T-cell (primary cell): ENCODE measurements around the gene ZNF726. TPM values are rescaled to one million over a fixed set of nuclear protein-coding genes. Genes with fewer than 3 reads are reported as not detected.
A peak's percentile ranks its signal among the peaks of the same experiment; 100 is the strongest.
"Not testable (repeated sequence)": the region's sequence is repeated elsewhere in the genome, so short reads cannot be mapped to it uniquely, and the experiment has no call there.

Experiments
- ATAC-seq, 4 experiments: fragments of 200-7000 bp in 3 of 4; fragments of 150-1000 bp in 1 of 4; cut with Tn5 transposase; replicated peaks in 1 of 4; 1 replicate in 3 of 4; 2 replicates in 1 of 4; pipeline ENCODE4 v1.10.0; 2021; ENCODE audit warnings: moderate library complexity in 3 of 4, mild to moderate bottlenecking in 2 of 4, moderate number of reproducible peaks in 1 of 4
- CTCF ChIA-PET, 2 donors: fragments of 300-600 bp; sonication (Branson Sonifier 250); formaldehyde crosslinking; loops; one replicate each; lab custom pipeline; 2022; ENCODE audit warnings: antibody characterized with exemption in 2 of 2; lab: Charles Lee
- POLR2A ChIA-PET, 2 donors: fragments of 300-600 bp; sonication (Branson Sonifier 250); formaldehyde crosslinking; loops; one replicate each; lab custom pipeline; 2022; ENCODE audit warnings: antibody characterized with exemption in 2 of 2; lab: Charles Lee
- DNase-seq, 35 experiments: peaks; one replicate each; pipeline versions ENCODE4 v3.0.0 to v3.0.0-alpha.2; 2013 to 2023
- H3K27ac ChIP-seq: one replicate; pipeline ENCODE4 v1.5.1; 2013; ENCODE audit warnings: low read length
- H3K27me3 ChIP-seq, 2 experiments: replicated peaks in 1 of 2; 1 replicate in 1 of 2; 2 replicates in 1 of 2; pipeline versions ENCODE4 v1.6.1 to v1.7.0; 2013; ENCODE audit warnings: low read length in 1 of 2, mixed read lengths in 1 of 2; ENCODE audit not compliant: control insufficient read depth in 2 of 2, insufficient read depth in 2 of 2; ENCODE audit errors: extremely low read depth in 1 of 2
- H3K36me3 ChIP-seq, 2 donors: 1 replicate in 1 of 2; 2 replicates in 1 of 2; pipeline versions ENCODE4 v1.6.1 to v1.7.0; 2013; ENCODE audit warnings: low read length in 1 of 2; ENCODE audit not compliant: control insufficient read depth in 2 of 2, insufficient read depth in 1 of 2; ENCODE audit errors: extremely low read depth in 1 of 2
- H3K4me1 ChIP-seq, 2 experiments: 1 replicate in 1 of 2; 2 replicates in 1 of 2; pipeline versions ENCODE4 v1.6.1 to v1.7.0; 2013; ENCODE audit warnings: low read length in 2 of 2, mixed read lengths in 1 of 2; ENCODE audit not compliant: insufficient read depth in 2 of 2, control insufficient read depth in 1 of 2; ENCODE audit errors: extremely low read depth in 1 of 2
- H3K4me3 ChIP-seq, 2 donors: 1 replicate in 1 of 2; 2 replicates in 1 of 2; pipeline versions ENCODE4 v1.5.1 to v1.7.0; 2013; ENCODE audit warnings: mild to moderate bottlenecking in 2 of 2, low read length in 1 of 2, moderate library complexity in 1 of 2; ENCODE audit not compliant: control insufficient read depth in 1 of 2; ENCODE audit errors: extremely low read depth in 1 of 2
- H3K9me3 ChIP-seq: 2 replicates; pipeline ENCODE4 v1.7.0; 2013
- H3K27ac Mint-ChIP-seq, 2 donors: one replicate each; pipeline ENCODE4 v1.8.0; 2020 to 2021; ENCODE audit warnings: mild to moderate bottlenecking in 2 of 2, mixed read lengths in 2 of 2
- H3K27me3 Mint-ChIP-seq, 2 donors: one replicate each; pipeline ENCODE4 v1.8.0; 2021 to 2022; ENCODE audit warnings: mixed read lengths in 2 of 2
- H3K36me3 Mint-ChIP-seq: one replicate; pipeline ENCODE4 v1.8.0; 2021; ENCODE audit warnings: mixed read lengths
- H3K4me1 Mint-ChIP-seq, 3 donors: one replicate each; pipeline ENCODE4 v1.8.0; 2020 to 2022; ENCODE audit warnings: mixed read lengths in 3 of 3, mild to moderate bottlenecking in 1 of 3
- H3K4me3 Mint-ChIP-seq, 3 donors: one replicate each; pipeline ENCODE4 v1.8.0; 2020 to 2022; ENCODE audit warnings: mild to moderate bottlenecking in 3 of 3, mixed read lengths in 3 of 3, moderate library complexity in 3 of 3
- H3K9me3 Mint-ChIP-seq, 3 donors: one replicate each; pipeline ENCODE4 v1.8.0; 2020 to 2022; ENCODE audit warnings: mixed read lengths in 3 of 3
- WGBS: methylation state at CpG from one replicate; pipeline ENCODE4 v1.1.5; 2013; ENCODE audit warnings: missing lambda C conversion rate; ENCODE audit not compliant: insufficient coverage; 5-methylcytosine and 5-hydroxymethylcytosine counted together
- total RNA-seq, 35 experiments: library from RNA in 6 of 35; stranded (reverse) in 6 of 35; fragments of 120-200 nt in 1 of 35; gene quantifications; one replicate each; pipeline versions ENCODE4 v1.2.1 to v1.2.4 and lab custom pipeline; 2013 to 2026

ZNF726 gene
- total RNA-seq, 5 donors from 2014 or later (not counting 1 experiment from before 2014, with no cell fraction given), result 2.6 to 4.7 (median 3.3) TPM

DNA sequence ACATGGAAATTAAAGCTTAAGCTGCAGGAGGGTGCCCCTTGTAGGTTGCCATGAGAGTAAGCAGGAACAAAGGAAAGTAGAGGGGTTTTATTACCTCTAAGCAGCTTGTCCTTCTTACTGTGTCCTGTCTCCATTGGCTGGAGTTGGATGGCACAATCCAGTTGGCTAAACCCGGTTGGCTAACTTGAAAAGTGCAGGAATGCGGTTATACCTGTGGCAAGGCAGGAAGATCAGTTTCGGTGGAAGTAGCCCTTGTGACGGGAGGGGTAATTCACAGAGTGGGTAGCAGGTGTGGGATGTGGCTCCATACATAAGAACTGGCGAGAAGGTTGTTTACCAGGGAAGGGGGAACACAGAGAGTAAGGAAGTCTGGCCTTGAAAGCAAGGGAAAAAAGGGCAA lies 3.2 kb downstream of the ZNF726 start:
- 96% methylated on average over 4 of the region's 5 CpGs for WGBS
- Histone ChIP-seq H3K36me3 (peaks cover 0 to 5% of the 10 kb centered on the region in 2 donors), H3K27me3 (no peaks in the 10 kb centered on the region), H3K27ac (no peak overlapping the region), H3K4me3 (no peak overlapping the region), H3K9me3 (no peaks in the 10 kb centered on the region), H3K4me1 (peaks cover 0 to 16% of the 10 kb centered on the region in 2 experiments)
- no peak for ATAC-seq
- H3K27ac Mint-ChIP-seq, result peak overlapping the region in 1 of 2 donors; percentile 8
- H3K4me3 Mint-ChIP-seq, result no peak overlapping the region
- ChIA-PET POLR2A (interaction anchor here in 1 of 2 donors (0.6 kb wide), 1 partner anchor 653 kb away, joined by 4 read pairs; no protein-coding TSS in a partner anchor), CTCF (no interaction called here)
- DNase-seq, result no peak
- no peaks in the 10 kb centered on the region for H3K27me3 Mint-ChIP-seq
- H3K36me3 Mint-ChIP-seq, result peaks cover 17% of the 10 kb centered on the region
- no peaks in the 10 kb centered on the region for H3K9me3 Mint-ChIP-seq
- peaks cover 13 to 22% (median 17%) of the 10 kb centered on the region in 3 donors for H3K4me1 Mint-ChIP-seq

DNA sequence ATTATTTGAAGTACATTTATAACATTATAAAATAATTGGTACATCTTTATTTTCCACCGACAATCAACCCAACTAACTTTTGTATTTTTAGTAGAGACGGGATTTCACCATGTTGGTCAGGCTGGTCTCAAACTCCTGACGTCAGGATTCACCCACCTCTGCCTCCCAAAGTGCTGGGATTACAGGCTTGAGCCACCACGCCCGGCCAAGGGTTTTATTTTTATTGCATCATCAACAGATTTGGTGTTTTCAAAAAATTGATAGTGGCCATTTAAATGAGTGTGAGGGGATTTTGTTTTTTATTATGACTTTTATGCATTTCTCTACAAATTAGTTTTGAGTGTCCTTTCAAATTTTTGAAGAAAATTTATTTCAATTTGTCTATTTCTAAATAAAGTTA lies 10.6 kb downstream of the ZNF726 start:
- no peaks in the 10 kb centered on the region for H3K4me1 ChIP-seq
- ChIA-PET POLR2A (no interaction called here), CTCF (no interaction called here)
- WGBS, result no CpG with 5 or more reads among the region's 5 CpGs
- no peak overlapping the region for H3K27ac ChIP-seq
- Mint-ChIP-seq H3K9me3 (peaks cover 0 to 17% (median 4%) of the 10 kb centered on the region in 3 donors), H3K4me1 (no peaks in the 10 kb centered on the region), H3K27ac (no peak overlapping the region), H3K36me3 (peaks cover 34% of the 10 kb centered on the region), H3K27me3 (no peaks in the 10 kb centered on the region), H3K4me3 (no peak overlapping the region)
- DNase-seq (no peak), ATAC-seq (no peak)
- H3K4me3 ChIP-seq, result no peak overlapping the region
- no peaks in the 10 kb centered on the region for H3K9me3 ChIP-seq
- peaks cover 0 to 5% of the 10 kb centered on the region in 2 donors for H3K36me3 ChIP-seq
- H3K27me3 ChIP-seq, result no peaks in the 10 kb centered on the region

DNA sequence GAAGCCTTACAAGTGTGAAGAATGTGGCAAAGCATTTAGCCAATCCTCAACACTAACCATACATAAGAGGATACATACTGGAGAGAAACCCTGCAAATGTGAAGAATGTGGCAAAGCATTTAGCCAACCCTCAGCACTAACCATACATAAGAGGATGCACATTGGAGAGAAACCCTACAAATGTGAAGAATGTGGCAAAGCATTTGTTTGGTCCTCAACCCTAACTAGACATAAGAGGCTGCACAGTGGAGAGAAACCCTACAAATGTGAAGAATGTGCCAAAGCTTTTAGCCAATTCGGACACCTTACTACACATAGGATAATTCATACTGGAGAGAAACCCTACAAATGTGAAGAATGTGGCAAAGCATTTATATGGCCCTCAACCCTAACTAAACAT lies 18.2 kb downstream of the ZNF726 start:
- Mint-ChIP-seq H3K36me3 (peaks cover 30% of the 10 kb centered on the region), H3K27ac (no peak overlapping the region), H3K9me3 (peaks cover 7 to 61% (median 36%) of the 10 kb centered on the region in 3 donors), H3K4me1 (no peaks in the 10 kb centered on the region), H3K27me3 (no peaks in the 10 kb centered on the region), H3K4me3 (no peak overlapping the region)
- no CpG with 5 or more reads among the region's 1 CpG for WGBS
- Histone ChIP-seq H3K4me3 (peak overlapping the region in 1 of 2 donors; percentile 15), H3K36me3 (no peaks in the 10 kb centered on the region), H3K9me3 (peaks cover 15% of the 10 kb centered on the region), H3K4me1 (no peaks in the 10 kb centered on the region), H3K27me3 (no peaks in the 10 kb centered on the region), H3K27ac (no peak overlapping the region)
- ATAC-seq (no peak), DNase-seq (no peak)
- CTCF ChIA-PET, result interaction anchor here in 1 of 2 donors (0.6 kb wide), 1 partner anchor 210 kb away, joined by 3 read pairs; no protein-coding TSS in a partner anchor
- POLR2A ChIA-PET, result no interaction called here

DNA sequence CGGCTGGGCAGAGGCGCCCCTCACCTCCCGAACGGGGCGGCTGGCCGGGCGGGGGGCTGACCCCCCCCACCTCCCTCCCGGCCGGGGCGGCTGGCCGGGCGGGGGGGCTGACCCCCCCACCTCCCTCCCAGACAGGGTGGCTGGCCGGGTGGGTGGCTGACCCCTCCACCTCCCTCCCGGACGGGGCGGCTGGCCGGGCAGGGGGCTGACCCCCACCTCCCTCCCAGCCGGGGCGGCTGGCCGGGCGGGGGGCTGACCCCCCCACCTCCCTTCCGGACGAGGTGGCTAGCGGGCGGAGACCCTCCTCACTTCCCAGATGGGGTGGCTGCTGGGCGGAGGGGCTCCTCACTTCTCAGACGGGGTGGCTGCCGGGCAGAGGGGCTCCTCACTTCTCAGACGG lies 22.3 kb downstream of the ZNF726 start:
- H3K4me3 Mint-ChIP-seq, H3K27ac Mint-ChIP-seq, H3K36me3 ChIP-seq, ATAC-seq, POLR2A ChIA-PET, H3K27ac ChIP-seq, CTCF ChIA-PET, DNase-seq, H3K4me3 ChIP-seq, H3K27me3 Mint-ChIP-seq, H3K27me3 ChIP-seq, H3K4me1 Mint-ChIP-seq, H3K4me1 ChIP-seq: not testable (repeated sequence)
- WGBS, result 97% methylated on average over 8 of the region's 29 CpGs
- H3K9me3 ChIP-seq, result peaks cover 16% of the 10 kb centered on the region
- peaks cover 24% of the 10 kb centered on the region for H3K36me3 Mint-ChIP-seq
- H3K9me3 Mint-ChIP-seq, result peaks cover 21 to 68% (median 61%) of the 10 kb centered on the region in 3 donors

DNA sequence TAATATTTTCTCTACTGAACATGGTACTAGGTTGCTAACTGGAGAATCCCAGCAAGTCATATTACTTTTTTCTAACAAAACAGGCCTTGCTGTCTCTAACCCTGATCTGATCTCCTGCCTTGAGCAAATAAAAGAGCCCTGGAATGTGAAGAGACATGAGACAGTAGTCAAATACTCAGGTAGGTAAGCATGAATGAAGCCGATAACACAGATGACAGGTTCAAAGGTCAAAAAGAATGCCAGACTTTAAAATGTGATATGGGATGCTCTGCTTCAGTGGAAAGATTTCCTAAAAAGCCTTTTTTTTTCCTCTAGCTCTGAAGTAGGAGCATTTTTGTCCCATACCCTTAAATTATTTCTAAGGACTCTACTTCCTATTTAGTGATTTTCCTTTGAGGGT lies 28.7 kb downstream of the ZNF726 start:
- no peak for DNase-seq
- 100% methylated on average over 1 of the region's 1 CpG for WGBS
- no peak overlapping the region for H3K4me3 Mint-ChIP-seq
- Histone ChIP-seq H3K27me3 (no peaks in the 10 kb centered on the region), H3K4me3 (no peak overlapping the region), H3K27ac (no peak overlapping the region), H3K9me3 (peaks cover 8% of the 10 kb centered on the region), H3K36me3 (no peaks in the 10 kb centered on the region), H3K4me1 (no peaks in the 10 kb centered on the region)
- ChIA-PET POLR2A (no interaction called here), CTCF (no interaction called here)
- H3K4me1 Mint-ChIP-seq, result peaks cover 8 to 16% (median 9%) of the 10 kb centered on the region in 3 donors
- no peaks in the 10 kb centered on the region for H3K27me3 Mint-ChIP-seq
- ATAC-seq, result no peak
- H3K27ac Mint-ChIP-seq, result no peak overlapping the region
- peaks cover 26% of the 10 kb centered on the region for H3K36me3 Mint-ChIP-seq
- H3K9me3 Mint-ChIP-seq, result peaks cover 27 to 54% (median 44%) of the 10 kb centered on the region in 3 donors

DNA sequence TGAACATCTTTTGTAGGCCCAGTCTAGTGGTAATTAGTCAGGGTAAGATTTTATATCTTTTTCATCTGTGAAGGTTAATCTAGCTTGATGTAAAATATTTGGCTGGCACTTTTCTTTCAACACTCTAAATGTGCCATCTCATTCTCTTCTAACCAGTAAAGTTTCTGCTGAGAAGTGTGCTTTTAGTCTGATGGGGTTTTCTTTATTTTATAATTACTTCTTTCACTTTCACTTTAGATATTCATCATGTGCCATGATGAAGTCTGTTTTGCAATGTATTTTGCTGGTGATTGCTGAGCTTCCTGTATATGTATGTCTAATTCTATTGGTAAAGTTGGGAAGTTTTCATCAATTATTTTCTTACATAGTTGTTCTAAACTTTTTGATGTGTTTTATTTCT lies 31.9 kb downstream of the ZNF726 start:
- peaks cover 17 to 40% (median 35%) of the 10 kb centered on the region in 3 donors for H3K9me3 Mint-ChIP-seq
- H3K4me1 ChIP-seq, result no peaks in the 10 kb centered on the region
- H3K4me3 Mint-ChIP-seq, result peak overlapping the region in 2 of 3 donors; percentile 11 to 37
- H3K27ac ChIP-seq, result no peak overlapping the region
- no peaks in the 10 kb centered on the region for H3K27me3 Mint-ChIP-seq
- peaks cover 23% of the 10 kb centered on the region for H3K36me3 Mint-ChIP-seq
- no peak overlapping the region for H3K4me3 ChIP-seq
- H3K9me3 ChIP-seq, result peaks cover 5% of the 10 kb centered on the region
- POLR2A ChIA-PET, result no interaction called here
- ATAC-seq (no peak), DNase-seq (peak in 1 of 35 experiments; percentile 1)
- no peaks in the 10 kb centered on the region for H3K27me3 ChIP-seq
- H3K4me1 Mint-ChIP-seq, result peaks cover 8 to 16% (median 9%) of the 10 kb centered on the region in 3 donors
- no peaks in the 10 kb centered on the region for H3K36me3 ChIP-seq
- H3K27ac Mint-ChIP-seq, result no peak overlapping the region
- CTCF ChIA-PET, result no interaction called here

DNA sequence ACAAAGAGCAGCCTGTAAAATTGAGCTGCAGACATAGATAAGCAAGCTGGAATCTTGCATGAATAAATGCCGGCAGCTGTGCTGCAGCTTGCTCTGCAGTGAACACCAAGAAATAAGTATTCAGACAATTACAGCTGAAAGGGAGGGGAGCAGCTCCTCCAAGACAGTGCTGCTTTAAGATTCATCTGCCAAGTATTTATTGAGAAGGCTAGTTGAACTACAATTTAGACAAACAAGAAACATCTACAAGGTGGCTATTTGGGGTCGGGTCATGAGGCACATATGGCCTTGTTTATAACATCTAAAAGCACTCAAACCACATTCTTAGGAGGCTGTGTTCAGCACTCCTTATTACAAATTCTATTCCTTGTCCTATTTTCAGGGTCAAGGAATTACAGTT lies 34.9 kb downstream of the ZNF726 start:
- H3K27me3 ChIP-seq, result no peaks in the 10 kb centered on the region
- H3K4me3 ChIP-seq, result no peak overlapping the region
- H3K9me3 ChIP-seq, result peaks cover 5% of the 10 kb centered on the region
- no peaks in the 10 kb centered on the region for H3K4me1 ChIP-seq
- H3K36me3 Mint-ChIP-seq, result peaks cover 20% of the 10 kb centered on the region
- H3K9me3 Mint-ChIP-seq, result peaks cover 4 to 24% (median 23%) of the 10 kb centered on the region in 3 donors
- H3K36me3 ChIP-seq, result no peaks in the 10 kb centered on the region
- ATAC-seq (no peak), DNase-seq (no peak)
- 100% methylated on average over 1 of the region's 2 CpGs for WGBS
- H3K27ac Mint-ChIP-seq, result no peak overlapping the region
- H3K4me3 Mint-ChIP-seq, result no peak overlapping the region
- H3K27me3 Mint-ChIP-seq, result no peaks in the 10 kb centered on the region
- CTCF ChIA-PET, result no interaction called here
- POLR2A ChIA-PET, result no interaction called here
- peaks cover 8 to 16% (median 9%) of the 10 kb centered on the region in 3 donors for H3K4me1 Mint-ChIP-seq
- H3K27ac ChIP-seq, result no peak overlapping the region
